DMS53 (cell line): Measurements from ENCODE around the gene RIPOR2.
"Not testable (repeated sequence)": the region's sequence is repeated elsewhere in the genome, so short reads cannot be mapped to it uniquely, and the experiment has no call there.

Source experiments
- DNase-seq: peaks from one replicate; lab custom pipeline; 2025; lab: John Stamatoyannopoulos, UW

The RIPOR2 gene

DNA sequence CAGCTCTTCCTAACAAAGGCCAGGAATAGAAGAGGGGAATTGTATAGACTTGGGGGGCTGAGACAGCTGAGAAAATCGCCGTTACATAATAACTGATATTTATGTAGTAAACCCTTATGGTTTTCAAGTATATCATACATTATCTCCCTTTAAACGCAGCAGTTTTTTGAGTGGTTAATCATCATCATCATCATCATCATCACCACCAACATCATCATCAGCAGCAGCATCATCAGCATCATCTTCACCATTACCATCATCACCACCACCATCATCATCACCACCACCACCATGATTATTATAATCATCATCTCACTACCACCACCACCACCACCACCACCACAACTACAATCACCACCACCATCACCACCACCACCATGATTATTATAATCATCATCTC lies 9.1 kb downstream of the RIPOR2 start:
- not testable (repeated sequence) for DNase-seq

DNA sequence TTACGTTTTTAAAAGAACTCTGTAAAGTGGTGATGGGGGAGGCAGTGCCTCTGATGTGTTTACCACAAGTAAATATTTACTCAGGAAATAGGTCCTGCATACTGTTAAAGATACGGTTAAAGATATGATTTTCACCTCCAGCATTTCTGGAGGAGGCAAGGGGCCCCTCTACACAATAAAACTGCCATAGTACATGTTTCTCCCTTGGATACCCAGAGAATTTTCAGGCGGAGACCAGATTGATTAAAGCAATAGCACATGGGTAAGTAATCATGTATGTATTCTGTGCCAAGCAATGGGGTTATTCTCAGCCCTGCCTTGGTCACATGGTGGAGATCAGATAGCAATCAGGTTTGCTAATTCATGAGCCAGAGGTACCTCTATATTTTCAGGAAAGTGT lies 9.6 kb downstream of the RIPOR2 start:
- peak; percentile 69 for DNase-seq

DNA sequence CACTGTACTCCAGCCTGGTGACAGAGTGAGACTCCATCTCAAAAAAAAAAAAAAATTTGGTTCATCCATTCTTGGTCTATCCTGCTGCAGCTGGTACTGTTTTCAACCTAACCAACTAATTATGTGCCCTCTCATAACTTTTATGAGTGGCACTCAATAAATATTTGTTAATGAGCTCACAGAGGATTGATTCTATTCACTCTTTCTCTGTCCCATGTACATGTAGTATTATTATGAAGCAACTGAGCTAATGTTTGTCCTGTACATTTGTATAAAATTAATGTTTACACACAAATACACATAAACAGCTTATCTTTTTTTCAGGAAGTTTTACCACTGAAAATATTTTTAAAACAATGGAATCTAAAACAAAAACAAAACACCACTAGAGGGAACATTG lies 10.1 kb downstream of the RIPOR2 start:
- DNase-seq: peak; percentile 47

DNA sequence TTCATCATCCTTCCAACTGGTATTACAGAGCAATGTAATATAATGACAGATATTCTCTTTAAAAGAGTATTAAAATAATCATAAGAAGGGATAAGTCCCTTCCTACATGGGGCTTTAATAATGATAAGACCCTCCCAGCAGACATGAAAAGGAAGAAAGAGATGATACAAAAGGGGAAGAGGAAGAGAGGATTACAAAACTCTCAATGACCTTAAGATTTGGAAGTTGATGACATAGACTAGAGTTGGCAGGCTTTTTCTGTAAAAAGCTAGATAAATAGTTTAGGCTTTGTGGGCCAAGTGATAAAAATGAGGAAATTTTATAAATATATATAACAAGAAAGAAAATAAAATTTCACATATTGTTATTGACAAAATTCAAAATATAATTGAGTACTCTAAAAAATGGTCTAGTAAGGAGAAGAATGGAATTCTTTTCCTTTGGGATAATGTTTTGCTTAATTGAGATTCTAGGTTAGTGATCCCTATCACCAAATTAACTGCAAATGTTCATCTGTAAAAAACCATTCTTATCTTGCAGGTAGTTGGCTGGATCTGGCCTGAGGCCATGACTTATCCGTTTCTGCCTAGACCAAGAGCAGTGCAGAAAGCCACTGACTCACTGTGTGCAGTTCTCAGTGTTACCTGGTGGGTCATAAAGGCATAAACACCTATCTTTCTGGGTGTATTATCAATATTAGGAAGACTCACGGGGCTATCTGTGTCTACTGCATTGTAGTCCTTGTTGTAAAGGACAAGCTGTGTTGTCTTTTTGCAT lies 11.0 kb downstream of the RIPOR2 start:
- DNase-seq: peak; percentile 36

DNA sequence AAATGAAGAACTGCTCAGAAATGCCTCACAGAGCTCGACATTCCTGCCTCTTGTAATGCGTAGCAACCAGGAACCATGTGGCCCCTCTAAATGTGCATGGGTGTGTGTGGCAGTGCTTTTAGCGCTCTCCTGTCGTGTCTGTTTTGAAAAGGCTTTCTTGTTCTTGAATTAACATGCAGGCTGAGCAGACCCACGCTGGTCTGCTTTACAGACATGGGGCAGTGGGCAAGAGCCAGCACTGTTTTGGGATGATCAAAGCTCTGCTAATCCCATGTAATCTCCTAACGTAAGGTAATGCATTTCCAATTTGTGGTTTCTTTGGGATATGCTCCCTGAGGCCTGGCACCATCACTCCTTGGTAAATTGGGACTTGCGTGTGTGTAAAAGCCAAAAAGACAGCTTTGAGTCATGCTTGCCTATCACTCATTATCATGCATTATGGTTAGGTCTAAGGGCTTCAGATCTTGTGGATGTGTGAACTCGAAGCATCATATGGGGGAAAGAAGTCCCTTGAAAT lies 11.8 kb downstream of the RIPOR2 start:
- DNase-seq: no peak

DNA sequence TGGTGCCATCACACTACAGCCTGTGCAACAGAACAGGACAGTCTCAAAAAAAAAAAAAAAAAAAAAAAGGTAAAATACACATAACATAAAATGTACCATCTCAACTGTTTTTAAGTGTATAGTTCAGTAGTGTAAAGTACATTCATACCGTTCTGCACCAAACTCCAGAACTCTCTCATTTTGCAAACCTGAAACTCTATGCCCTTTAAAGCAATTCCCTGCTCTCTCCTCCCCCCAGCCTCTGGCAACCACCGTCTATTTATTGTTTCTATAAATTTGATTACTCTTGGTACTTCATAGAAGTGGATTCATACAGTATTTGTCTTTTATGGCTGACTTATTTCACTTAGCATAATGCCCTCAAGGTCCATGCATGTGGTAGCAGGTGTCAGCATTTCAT lies 12.9 kb downstream of the RIPOR2 start:
- peak; percentile 66 for DNase-seq

DNA sequence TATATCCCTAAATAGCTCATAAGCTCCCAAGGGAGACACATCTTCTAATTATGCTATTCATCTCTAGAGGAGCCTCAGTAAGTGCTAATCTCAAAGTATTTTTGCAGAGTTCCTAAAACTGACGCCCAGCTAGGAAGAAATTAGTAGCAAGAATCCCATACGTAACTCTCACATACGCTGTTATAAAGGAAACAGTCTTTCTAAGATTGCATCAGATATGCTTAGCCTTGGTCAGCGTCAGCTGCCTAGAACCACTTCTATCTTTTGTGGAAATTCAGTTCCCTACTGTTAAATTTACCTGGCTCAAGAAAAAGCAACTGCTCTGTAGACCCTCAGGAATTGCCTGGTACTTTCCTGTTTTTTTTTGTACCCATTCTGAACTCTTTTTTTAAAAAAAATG lies 13.6 kb downstream of the RIPOR2 start:
- DNase-seq: no peak

DNA sequence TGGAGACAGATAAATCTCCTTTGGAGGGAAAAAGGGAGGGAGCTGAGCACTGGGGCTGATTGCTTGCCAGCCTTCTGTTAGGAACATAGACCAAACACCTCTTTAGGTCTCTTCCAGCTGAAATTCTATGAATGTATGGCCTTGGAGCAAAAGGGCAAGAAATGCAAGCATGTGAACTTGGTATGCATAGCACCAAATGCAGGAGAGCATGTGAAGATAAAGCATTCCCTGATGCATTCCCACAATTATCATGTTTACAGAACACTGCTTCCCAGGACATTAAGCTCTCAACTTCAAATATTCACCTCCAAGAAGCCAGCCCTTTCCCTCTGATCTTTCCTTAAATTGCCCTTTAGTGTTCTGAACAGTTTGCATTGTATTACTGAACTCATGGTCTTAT lies 15.6 kb downstream of the RIPOR2 start:
- peak; percentile 58 for DNase-seq

DNA sequence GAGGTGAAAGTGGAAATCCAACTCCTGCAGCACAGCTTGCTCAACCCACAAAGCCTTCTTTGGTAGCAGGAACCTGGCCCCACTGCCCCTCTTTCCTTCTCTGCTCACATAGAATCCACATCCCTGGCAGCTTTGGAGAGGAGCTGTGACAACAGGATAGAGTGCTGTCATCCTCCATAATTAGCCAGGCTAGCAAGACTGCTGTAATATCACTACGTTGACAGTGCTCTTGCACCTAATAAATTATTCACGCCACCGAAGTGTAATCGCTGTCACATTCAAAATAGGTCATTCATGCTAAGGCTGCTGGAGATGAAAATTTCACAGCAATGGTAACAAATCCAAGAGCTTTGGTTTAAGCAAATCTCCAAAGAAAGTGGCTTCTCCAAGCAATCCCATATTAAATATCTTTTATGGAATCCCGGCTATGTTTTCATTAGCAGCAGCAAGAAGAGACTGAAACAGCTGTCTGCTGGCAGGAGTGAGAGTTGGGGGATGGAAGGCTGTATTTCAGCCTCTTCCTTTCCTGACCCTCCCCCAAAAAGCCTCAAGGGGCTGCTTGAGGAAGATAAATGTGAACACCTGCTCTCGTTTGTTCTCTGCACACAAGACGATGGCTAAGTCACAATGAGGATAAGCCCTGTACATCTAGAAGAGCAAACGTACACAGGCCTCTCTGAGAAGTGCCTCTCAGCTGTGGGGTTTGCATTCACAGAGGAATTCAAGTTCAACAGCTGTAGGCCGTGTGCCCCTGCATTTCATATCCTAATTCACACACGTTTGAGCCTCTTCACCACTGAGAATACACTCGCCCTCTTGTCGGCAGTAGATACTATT lies 16.5 kb downstream of the RIPOR2 start:
- DNase-seq: peak; percentile 92

DNA sequence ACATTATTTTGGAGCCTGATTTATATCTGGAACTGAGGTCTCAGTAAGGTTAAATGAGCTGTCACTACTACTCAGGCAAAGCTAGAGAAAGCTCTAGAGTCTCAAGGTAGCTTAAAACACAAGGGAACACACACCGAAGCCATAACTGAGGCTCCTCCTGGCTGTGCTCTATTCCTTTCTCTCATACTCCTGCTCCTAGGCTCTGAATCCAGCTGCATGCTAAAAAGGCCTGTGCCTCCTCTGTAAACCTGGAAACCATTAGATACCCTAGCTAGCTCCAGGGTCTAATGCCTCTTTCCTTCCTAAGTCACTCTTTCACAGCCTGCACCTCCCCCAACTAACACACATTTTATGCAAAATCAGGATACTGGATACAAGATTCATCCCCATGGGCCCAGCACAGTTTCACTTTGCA lies 17.1 kb downstream of the RIPOR2 start:
- DNase-seq: no peak

DNA sequence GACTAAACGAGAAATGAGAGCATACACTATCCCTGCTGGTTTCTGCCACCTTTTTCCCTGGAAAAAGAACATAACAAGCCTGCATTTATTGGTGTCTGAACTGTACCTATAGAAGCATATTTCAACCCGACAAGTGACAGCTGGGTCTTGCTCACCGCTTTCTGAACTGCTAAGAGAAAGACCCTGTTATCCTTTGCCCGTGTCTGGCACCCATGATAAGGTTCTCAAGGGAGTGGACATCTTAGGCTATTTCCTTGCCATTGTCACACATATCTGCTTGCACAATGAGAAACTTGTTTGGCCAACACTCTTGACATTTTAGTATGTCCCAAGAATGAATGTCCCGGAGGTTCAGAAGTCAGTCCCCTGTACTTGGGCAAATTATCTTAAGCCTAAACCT lies 19.3 kb downstream of the RIPOR2 start:
- no peak for DNase-seq

DNA sequence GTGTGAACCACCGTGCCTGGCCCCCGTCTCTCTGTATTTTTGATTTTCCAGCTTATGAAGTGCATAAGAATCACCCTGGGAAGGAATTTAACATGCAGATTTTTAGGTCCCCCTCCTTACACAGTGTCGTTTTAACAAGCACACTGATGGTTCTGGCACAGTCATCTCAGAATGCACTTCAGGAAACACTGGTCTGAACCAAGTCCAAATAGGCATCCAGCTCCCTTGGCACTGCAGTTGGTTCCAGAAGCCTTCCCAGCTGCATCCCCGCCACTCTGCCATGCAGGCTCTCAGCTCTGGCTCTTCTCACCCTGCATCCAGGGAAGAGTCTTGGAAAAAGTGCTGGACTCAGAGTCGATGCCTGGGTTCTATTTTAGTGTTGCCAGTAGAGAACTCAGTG lies 20.1 kb downstream of the RIPOR2 start:
- DNase-seq: no peak

DNA sequence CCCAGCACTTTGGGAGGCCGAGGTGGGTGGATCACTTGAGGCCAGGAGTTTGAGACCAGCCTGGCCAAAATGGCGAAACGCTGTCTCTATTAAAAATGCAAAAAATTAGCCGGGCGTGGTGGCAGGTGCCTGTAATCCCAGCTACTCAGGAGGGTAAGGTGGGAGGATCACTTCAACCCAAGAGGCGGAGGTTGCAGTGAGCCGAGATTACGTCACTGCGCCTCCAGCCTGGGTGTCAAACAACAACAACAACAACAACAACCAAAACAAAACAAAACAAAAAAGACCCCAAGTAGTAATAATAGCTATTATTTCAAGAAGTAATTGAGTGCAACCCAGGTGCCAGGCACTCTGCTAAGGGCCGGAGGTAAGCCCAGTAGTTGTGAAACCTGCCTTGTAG lies 21.7 kb downstream of the RIPOR2 start:
- not testable (repeated sequence) for DNase-seq

DNA sequence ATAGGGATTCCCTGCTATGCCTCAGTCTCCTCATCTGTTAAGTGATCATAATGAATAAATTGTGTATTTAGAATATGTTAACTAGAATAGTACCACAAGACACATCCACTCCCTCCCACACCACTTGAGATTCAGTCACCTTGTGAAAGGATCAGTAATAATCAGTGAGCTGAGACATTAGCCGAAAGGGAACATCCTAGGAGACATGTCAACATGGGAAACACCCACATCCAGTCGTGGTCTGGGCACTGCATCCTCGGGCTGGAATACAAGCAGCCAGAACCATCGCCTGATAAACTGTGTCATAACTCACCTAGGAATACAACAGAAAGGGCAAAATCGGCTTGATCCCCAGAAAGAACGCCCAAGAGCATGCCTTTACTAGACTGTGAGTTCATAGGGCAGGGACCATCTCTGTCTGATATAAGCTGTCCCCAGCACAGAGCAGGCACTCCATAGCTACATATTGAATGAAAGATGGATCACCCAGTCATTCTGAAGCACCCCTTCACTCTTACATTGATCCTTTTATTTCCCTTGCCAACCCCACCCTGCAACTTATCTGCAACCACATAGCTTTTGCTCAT lies 23.9 kb downstream of the RIPOR2 start:
- DNase-seq: no peak

DNA sequence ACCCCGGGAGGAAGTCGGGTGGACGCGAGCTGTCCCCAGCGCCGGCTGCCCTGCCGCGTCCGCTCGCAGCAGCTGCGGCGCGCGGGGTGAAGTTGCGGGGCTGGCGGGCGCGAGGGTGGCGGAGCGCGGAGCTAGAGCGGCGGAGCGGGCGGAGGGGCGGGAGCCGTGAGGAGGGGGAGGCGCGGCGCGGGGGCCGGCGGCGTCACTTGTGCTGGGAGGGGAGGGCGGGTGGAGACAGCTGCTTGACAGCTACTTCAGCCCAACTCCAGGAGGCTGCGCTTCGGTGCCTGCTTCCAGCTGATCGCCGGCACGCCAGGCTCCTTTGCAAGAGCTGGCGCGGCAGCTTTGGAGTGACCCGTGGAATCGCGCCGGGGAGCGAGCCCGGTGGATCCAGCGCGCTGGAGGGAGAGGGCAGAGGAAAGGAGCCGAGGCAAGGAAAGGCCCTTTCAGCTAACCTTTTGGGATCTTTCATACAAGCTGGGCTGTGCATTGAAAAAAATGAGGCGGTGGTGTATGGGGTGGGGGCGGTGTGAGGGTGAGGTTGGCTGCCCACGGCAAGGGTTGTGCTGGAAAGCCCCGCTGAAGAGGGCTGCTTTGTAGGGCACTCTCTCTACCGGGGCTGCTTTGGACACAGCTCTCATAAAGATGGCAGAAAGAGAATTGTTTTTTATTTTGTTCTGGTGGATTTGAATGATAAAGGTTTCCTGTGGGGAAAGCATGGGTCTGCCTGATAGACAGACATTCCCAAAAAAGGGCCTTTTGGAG lies 24.6 kb downstream of the RIPOR2 start:
- peak; percentile 81 for DNase-seq

DNA sequence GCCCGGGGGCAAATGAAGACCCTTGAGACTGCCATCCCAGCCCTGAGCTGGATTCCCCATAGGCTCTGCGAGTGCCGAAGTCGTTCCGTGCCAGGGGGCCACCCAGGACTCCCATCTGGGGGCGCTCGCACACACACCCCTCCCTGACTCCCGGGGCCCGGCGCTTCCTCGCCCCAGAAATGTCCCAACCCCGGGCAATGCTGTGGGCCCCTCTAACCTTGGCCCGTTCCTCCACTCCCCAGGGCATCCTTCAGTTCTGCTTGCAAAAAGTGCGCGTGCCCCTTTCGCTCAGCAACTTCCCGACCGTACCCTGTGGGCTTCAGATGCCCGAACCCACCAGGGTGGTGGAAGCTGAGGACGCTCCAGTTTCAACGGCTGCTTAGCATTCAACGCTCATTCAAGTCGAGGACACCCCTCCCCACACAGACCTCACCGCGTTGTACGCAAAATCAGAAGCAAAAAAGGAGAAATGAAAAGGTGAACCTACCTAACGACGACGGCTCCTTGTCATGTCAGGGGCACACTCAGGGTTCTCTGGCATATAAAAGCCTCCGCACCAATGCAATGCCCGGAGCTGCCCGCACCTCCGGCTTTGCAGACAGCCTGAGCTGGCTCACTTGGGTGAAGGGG lies 25.3 kb downstream of the RIPOR2 start:
- peak; percentile 76 for DNase-seq

DNA sequence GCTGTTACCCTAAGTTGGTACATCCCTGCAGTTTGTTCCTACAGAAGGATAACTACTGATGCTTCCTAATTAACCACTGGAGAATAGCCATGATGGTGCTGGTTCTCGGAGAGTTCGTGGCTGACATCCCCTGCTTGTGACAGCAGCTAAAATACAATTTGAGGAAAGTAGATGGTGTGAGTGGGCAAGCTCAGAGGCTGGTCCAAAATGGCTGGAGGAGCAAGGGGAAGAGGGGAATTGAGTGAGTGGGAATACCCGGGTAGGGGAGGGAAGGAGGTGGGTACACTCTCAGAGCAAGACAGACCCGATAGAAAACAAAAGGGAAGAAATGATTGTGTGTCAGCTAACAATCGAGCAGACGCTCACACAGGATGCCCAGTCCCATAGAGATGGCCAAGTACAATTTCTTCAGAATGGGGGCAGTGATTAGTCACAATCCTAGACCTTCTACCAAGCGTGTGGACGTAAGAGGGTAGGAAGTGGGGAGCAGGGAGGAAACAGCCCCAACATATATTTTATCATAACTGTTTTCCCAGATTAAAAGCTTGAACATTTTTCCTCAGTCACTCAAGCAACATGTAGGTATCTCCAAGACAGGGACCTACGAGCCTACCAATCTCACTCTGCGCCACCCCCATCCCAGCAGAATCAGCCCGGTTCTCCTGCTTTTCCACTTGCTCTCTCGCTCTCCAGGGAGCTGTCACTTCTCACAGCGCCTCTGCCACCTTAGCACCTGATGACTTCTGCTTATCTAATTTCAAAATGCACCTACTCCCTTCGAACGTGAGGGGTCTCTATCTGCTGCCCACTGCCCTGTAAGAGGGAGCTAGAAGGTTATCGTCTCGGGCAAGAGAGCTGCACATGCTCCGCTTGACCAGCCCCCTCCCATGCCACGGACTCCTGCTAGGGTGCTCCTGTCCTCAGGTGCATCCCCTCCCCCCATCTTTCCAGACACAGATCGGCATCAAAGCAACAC lies 26.2 kb downstream of the RIPOR2 start:
- DNase-seq: no peak

DNA sequence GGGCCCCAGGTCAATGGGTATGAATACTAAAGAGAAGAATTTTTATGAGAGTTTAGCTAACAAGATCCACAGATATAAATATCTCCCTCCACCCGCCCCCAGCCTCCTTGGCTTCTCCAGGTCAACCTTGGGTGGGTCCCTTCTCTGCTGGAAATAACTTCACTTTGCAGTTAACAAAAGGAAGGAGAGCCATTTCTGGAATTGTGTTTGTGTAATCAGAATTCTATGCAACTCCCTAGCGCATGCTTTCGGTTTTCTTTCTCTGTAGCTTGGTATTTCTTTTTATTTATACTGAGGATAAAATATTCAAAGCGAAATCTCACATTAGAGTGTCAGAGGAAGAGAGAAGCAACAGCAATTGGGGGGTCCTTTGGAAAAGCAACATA lies 27.1 kb downstream of the RIPOR2 start:
- DNase-seq: no peak

DNA sequence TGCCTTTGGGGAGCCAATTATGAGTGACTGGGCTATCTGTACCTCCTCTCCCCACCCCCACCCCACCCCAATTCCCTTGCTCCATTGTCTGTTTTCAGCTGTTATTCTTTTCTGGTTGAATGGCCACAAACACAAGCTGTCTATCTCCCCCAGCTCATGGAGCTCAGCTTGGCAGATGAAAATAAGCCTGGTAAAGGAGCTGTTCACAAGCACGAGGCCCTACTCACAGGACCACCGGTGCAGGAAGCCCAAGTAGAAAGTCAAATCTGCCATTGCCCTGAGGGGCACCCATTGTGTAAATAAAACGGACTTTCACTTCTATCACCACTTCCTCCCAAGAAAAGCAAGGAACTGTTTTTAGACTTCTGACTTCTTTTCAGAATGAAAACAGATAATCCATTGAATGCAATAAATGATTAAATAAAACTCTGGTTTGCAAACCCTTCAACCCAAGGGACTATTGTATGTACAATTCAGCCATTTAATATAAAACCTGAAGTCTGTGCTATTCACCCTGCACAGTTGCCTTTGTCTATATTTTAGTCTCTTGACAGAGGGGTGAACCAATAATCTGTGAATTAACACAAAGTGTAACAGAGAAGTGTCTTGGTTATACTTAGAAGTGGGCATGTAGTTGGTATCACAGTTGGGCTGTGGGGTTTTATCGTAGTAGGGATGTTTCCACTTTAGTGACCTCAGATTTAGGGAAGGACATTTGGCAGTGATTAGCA lies 27.7 kb downstream of the RIPOR2 start:
- no peak for DNase-seq

DNA sequence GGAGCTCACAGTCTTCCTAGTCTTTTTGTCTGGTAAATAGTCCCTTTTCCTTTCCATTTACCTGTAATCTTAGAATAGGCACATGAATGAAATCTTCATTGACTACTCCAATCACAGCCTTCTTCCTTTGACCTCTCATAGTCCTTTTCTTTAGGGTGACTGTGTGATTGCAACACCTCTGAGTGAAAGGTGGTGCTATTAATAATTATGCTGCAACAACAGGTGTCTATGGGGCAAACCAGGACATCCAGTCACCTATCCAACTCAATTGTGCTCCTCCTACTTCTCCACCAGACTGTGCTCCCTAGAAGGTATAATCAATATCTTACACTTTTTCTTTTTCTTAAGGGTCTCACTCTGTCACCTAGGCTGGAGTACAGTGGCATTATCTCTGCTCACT lies 29.4 kb downstream of the RIPOR2 start:
- no peak for DNase-seq
